H9 (cell line): ENCODE measurements around the gene MUC22. TPM values are rescaled to one million over a fixed set of nuclear protein-coding genes. Genes with fewer than 3 reads are reported as not detected.

Source experiments
- DNase-seq: peaks from one replicate; pipeline ENCODE4 v3.0.0-alpha.2; 2017
- H2AFZ ChIP-seq: one replicate; pipeline ENCODE4 v1.6.1; 2013; ENCODE audit warnings: mild to moderate bottlenecking, low read length, control low read depth, moderate library complexity
- H2AK5ac ChIP-seq: 2 replicates; pipeline ENCODE4 v1.6.1; 2013; ENCODE audit warnings: low read length, control low read depth, mixed read lengths; ENCODE audit not compliant: insufficient read length
- H2BK120ac ChIP-seq: one replicate; pipeline ENCODE4 v1.6.1; 2013; ENCODE audit warnings: low read depth, mild to moderate bottlenecking, low read length, control low read depth, inconsistent platforms; ENCODE audit not compliant: poor library complexity, severe bottlenecking
- H2BK12ac ChIP-seq: 2 replicates; pipeline ENCODE4 v1.6.1; 2013; ENCODE audit warnings: low read length, control low read depth, mixed read lengths, low read depth; ENCODE audit not compliant: insufficient read length
- H2BK15ac ChIP-seq: 2 replicates; pipeline ENCODE4 v1.6.1; 2013; ENCODE audit warnings: low read depth, low read length, control low read depth
- H2BK20ac ChIP-seq: one replicate; pipeline ENCODE4 v1.6.1; 2013; ENCODE audit warnings: low read depth, mild to moderate bottlenecking, low read length, control low read depth, inconsistent platforms; ENCODE audit not compliant: poor library complexity, severe bottlenecking
- H2BK5ac ChIP-seq: 2 replicates; pipeline ENCODE4 v1.6.1; 2013; ENCODE audit warnings: low read length, control low read depth, mixed read lengths; ENCODE audit not compliant: insufficient read length
- H3K14ac ChIP-seq: 2 replicates; pipeline ENCODE4 v1.6.1; 2013; ENCODE audit warnings: low read length, control low read depth; ENCODE audit not compliant: insufficient read depth
- H3K18ac ChIP-seq: 2 replicates; pipeline ENCODE4 v1.6.1; 2013; ENCODE audit warnings: low read depth, mild to moderate bottlenecking, mixed read lengths, low read length, control low read depth; ENCODE audit not compliant: insufficient read length
- H3K23ac ChIP-seq: 2 replicates; pipeline ENCODE4 v1.6.1; 2013; ENCODE audit warnings: low read length, control low read depth, mixed read lengths, low read depth; ENCODE audit not compliant: insufficient read length
- H3K23me2 ChIP-seq: 2 replicates; pipeline ENCODE4 v1.6.1; 2013; ENCODE audit warnings: low read depth, mild to moderate bottlenecking, mixed read lengths, low read length, control low read depth; ENCODE audit not compliant: insufficient read length, poor library complexity, severe bottlenecking
- H3K27ac ChIP-seq: 2 replicates; pipeline ENCODE4 v1.5.1; 2013; ENCODE audit warnings: low read length, control low read depth, mixed read lengths, low read depth; ENCODE audit not compliant: insufficient read length
- H3K27me3 ChIP-seq: 2 replicates; pipeline ENCODE4 v1.6.1; 2013; ENCODE audit warnings: low read length, control low read depth, inconsistent platforms; ENCODE audit not compliant: insufficient read depth
- H3K4ac ChIP-seq: 2 replicates; pipeline ENCODE4 v1.6.1; 2013; ENCODE audit warnings: low read depth, mild to moderate bottlenecking, control low read depth, inconsistent platforms, low read length, moderate library complexity
- H3K4me1 ChIP-seq: 2 replicates; pipeline ENCODE4 v1.6.1; 2013; ENCODE audit warnings: low read length, control low read depth, inconsistent platforms; ENCODE audit not compliant: insufficient read depth
- H3K4me2 ChIP-seq: 2 replicates; pipeline ENCODE4 v1.6.1; 2013; ENCODE audit warnings: low read length, control low read depth, mixed read lengths; ENCODE audit not compliant: insufficient read length, insufficient read depth
- H3K56ac ChIP-seq: 2 replicates; pipeline ENCODE4 v1.6.1; 2013; ENCODE audit warnings: low read depth, mild to moderate bottlenecking, mixed read lengths, low read length, control low read depth; ENCODE audit not compliant: insufficient read length
- H3K79me1 ChIP-seq: 2 replicates; pipeline ENCODE4 v1.6.1; 2013; ENCODE audit warnings: low read depth, mild to moderate bottlenecking, moderate library complexity, low read length, control low read depth, inconsistent platforms; ENCODE audit not compliant: insufficient read depth, poor library complexity, severe bottlenecking
- H3K79me2 ChIP-seq: 2 replicates; pipeline ENCODE4 v1.6.1; 2013; ENCODE audit warnings: low read length, control low read depth, inconsistent platforms; ENCODE audit not compliant: insufficient read depth
- H3K9ac ChIP-seq: 2 replicates; pipeline ENCODE4 v1.6.1; 2013; ENCODE audit warnings: low read length, control low read depth, mixed read lengths; ENCODE audit not compliant: insufficient read length; ENCODE audit errors: extremely low read depth
- H3K9me3 ChIP-seq: one replicate; pipeline ENCODE4 v1.6.1; 2013; ENCODE audit warnings: low read depth, low read length, inconsistent platforms; ENCODE audit not compliant: control insufficient read depth
- H3T11ph ChIP-seq: one replicate; pipeline ENCODE4 v1.6.1; 2013; ENCODE audit warnings: mild to moderate bottlenecking, low read length, control low read depth, inconsistent platforms
- H4K20me1 ChIP-seq: one replicate; pipeline ENCODE4 v1.6.1; 2013; ENCODE audit not compliant: control insufficient read depth, insufficient read length, insufficient read depth
- H4K5ac ChIP-seq: 2 replicates; pipeline ENCODE4 v1.6.1; 2013; ENCODE audit warnings: low read depth, mild to moderate bottlenecking, mixed read lengths, low read length, control low read depth; ENCODE audit not compliant: insufficient read length
- H4K8ac ChIP-seq: replicated peaks from 2 replicates; pipeline ENCODE4 v1.6.1; 2013; ENCODE audit warnings: low read length, control low read depth, mixed read lengths, low read depth; ENCODE audit not compliant: insufficient read length
- H4K91ac ChIP-seq: 2 replicates; pipeline ENCODE4 v1.6.1; 2013; ENCODE audit warnings: low read depth, mild to moderate bottlenecking, moderate library complexity, mixed read lengths, low read length, control low read depth; ENCODE audit not compliant: insufficient read length
- H3K27ac Mint-ChIP-seq, 3 experiments: 2 replicates in 2 of 3; 3 replicates in 1 of 3; pipeline ENCODE4 v1.8.0; 2020 to 2021; ENCODE audit warnings: mixed read lengths in 3 of 3, mild to moderate bottlenecking in 1 of 3, moderate library complexity in 1 of 3
- H3K27me3 Mint-ChIP-seq: 2 replicates; pipeline ENCODE4 v1.8.0; 2021; ENCODE audit warnings: low read depth, mild to moderate bottlenecking, moderate library complexity, mixed read lengths
- H3K36me3 Mint-ChIP-seq, 3 experiments: 2 replicates in 2 of 3; 3 replicates in 1 of 3; pipeline ENCODE4 v1.8.0; 2020 to 2021; ENCODE audit warnings: low read depth in 3 of 3, mixed read lengths in 3 of 3; ENCODE audit not compliant: insufficient read depth in 1 of 3
- H3K4me1 Mint-ChIP-seq, 2 experiments: 2 replicates each; pipeline ENCODE4 v1.8.0; 2020; ENCODE audit warnings: mixed read lengths in 2 of 2
- H3K4me3 Mint-ChIP-seq, 2 experiments: 2 replicates in 1 of 2; 3 replicates in 1 of 2; pipeline ENCODE4 v1.8.0; 2020 to 2021; ENCODE audit warnings: mild to moderate bottlenecking in 2 of 2, mixed read lengths in 2 of 2, moderate library complexity in 1 of 2
- H3K9me3 Mint-ChIP-seq, 2 experiments: 2 replicates in 1 of 2; 3 replicates in 1 of 2; pipeline ENCODE4 v1.8.0; 2020; ENCODE audit warnings: mild to moderate bottlenecking in 2 of 2, mixed read lengths in 2 of 2, moderate library complexity in 1 of 2
- WGBS: extraction: QIAGEN DNeasy Blood & Tissue Kit; methylation state at CpG from one replicate; pipeline ENCODE4 v1.1.7; 2013; ENCODE audit warnings: missing lambda C conversion rate, low lambda C conversion rate, mixed read lengths; ENCODE audit not compliant: insufficient read length; ENCODE audit errors: extremely low coverage; 5-methylcytosine and 5-hydroxymethylcytosine counted together
- total RNA-seq: library from RNA; stranded (reverse); gene quantifications from 2 replicates; pipeline ENCODE4 v1.2.1, GENCODE V29; 2021
- TF ChIP-seq, protein P1 (sequence below): fragments of 200-600 bp; sonication (generic); conservative IDR thresholded peaks from 3 replicates; pipeline ENCODE4 v1.8.0; 2021; ENCODE audit warnings: antibody characterized with exemption, mild to moderate bottlenecking

Gene MUC22
- total RNA-seq, 1 experiment from 2014 or later, result not detected

DNA sequence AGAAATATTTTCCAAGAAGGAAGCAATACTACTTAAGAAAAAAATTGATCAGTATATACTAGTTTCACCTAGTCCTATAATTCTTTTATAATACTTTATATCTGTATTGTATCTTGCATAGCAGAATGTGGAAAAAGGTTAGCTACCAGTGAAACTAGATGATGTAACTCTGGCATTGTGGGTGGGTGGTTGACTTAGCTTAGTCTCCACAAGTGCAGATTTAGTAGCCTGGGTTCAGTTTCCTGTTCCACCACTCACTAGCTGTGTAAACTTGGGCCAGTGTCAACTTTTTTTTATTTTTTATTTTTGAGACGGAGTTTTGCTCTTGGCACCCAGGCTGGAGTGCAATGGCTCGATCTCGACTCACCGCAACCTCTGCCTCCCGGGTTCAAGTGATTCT is 24.8 kb upstream of the MUC22 start:
- Histone ChIP-seq H3K23me2 (no peaks in the 10 kb centered on the region), H2BK15ac (no peak overlapping the region), H3K9ac (no peak overlapping the region), H4K8ac (no peak overlapping the region), H4K5ac (no peak overlapping the region), H4K20me1 (no peaks in the 10 kb centered on the region), H4K91ac (no peak overlapping the region), H3K14ac (no peak overlapping the region), H3K56ac (no peak overlapping the region), H3K18ac (no peak overlapping the region), H3K4me2 (no peak overlapping the region), H3K4ac (no peak overlapping the region), H2BK20ac (no peak overlapping the region), H3K23ac (no peak overlapping the region), H2AK5ac (no peak overlapping the region), H3K27ac (no peak overlapping the region), H3K27me3 (no peaks in the 10 kb centered on the region), H3K4me1 (no peaks in the 10 kb centered on the region; the same call in 1 of the 2 replicates), H2AFZ (no peak overlapping the region), H2BK120ac (no peak overlapping the region), H3K79me2 (no peaks in the 10 kb centered on the region), H3K9me3 (no peaks in the 10 kb centered on the region), H2BK5ac (no peak overlapping the region), H2BK12ac (no peak overlapping the region), H3T11ph (no peak overlapping the region), H3K79me1 (no peaks in the 10 kb centered on the region)
- WGBS, result no CpG with 5 or more reads among the region's 5 CpGs
- Mint-ChIP-seq H3K27ac (no peak overlapping the region), H3K27me3 (peaks cover 11% of the 10 kb centered on the region), H3K4me3 (no peak overlapping the region), H3K9me3 (no peaks in the 10 kb centered on the region), H3K36me3 (no peaks in the 10 kb centered on the region), H3K4me1 (peaks cover 23 to 24% of the 10 kb centered on the region in 2 experiments)
- no peak for DNase-seq
- TF ChIP-seq, protein P1, sequence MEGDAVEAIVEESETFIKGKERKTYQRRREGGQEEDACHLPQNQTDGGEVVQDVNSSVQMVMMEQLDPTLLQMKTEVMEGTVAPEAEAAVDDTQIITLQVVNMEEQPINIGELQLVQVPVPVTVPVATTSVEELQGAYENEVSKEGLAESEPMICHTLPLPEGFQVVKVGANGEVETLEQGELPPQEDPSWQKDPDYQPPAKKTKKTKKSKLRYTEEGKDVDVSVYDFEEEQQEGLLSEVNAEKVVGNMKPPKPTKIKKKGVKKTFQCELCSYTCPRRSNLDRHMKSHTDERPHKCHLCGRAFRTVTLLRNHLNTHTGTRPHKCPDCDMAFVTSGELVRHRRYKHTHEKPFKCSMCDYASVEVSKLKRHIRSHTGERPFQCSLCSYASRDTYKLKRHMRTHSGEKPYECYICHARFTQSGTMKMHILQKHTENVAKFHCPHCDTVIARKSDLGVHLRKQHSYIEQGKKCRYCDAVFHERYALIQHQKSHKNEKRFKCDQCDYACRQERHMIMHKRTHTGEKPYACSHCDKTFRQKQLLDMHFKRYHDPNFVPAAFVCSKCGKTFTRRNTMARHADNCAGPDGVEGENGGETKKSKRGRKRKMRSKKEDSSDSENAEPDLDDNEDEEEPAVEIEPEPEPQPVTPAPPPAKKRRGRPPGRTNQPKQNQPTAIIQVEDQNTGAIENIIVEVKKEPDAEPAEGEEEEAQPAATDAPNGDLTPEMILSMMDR, result no peak
